Measurements from ENCODE around the gene ZKSCAN3.
"Not testable (repeated sequence)": the region's sequence is repeated elsewhere in the genome, so short reads cannot be mapped to it uniquely, and the experiment has no call there.

ZKSCAN3 gene

GRCh38 chr6:28343898-28344677 lies 5.7 kb upstream of the ZKSCAN3 start:
- DNase-seq: no peak

GRCh38 chr6:28345201-28345600 lies 4.5 kb upstream of the ZKSCAN3 start:
- DNase-seq: no peak

GRCh38 chr6:28347119-28347518 lies 2.6 kb upstream of the ZKSCAN3 start:
- DNase-seq: no peak

GRCh38 chr6:28349344-28349891 lies 329 bp upstream of the ZKSCAN3 start:
- DNase-seq: no peak

- DNase-seq: no peak
Measured at GRCh38 chr6:28351087-28351486, 1.3 kb downstream of the ZKSCAN3 start.

- DNase-seq: no peak
Measured at GRCh38 chr6:28351493-28351925, 1.8 kb downstream of the ZKSCAN3 start.

GRCh38 chr6:28353356-28353755 lies 3.6 kb downstream of the ZKSCAN3 start:
- DNase-seq: no peak

- no peak for DNase-seq
Measured at GRCh38 chr6:28353981-28354676, 4.4 kb downstream of the ZKSCAN3 start.

GRCh38 chr6:28354688-28355554 lies 5.2 kb downstream of the ZKSCAN3 start:
- no peak for DNase-seq

- peak; percentile 55 to 80 for DNase-seq
Measured at GRCh38 chr6:28355743-28356665, 6.3 kb downstream of the ZKSCAN3 start.

- no peak for DNase-seq
Measured at GRCh38 chr6:28356666-28357020, 6.9 kb downstream of the ZKSCAN3 start.

- no peak for DNase-seq
Measured at GRCh38 chr6:28357036-28357435, 7.3 kb downstream of the ZKSCAN3 start.

GRCh38 chr6:28359562-28359961 lies 9.8 kb downstream of the ZKSCAN3 start:
- DNase-seq: not testable (repeated sequence)

GRCh38 chr6:28360961-28361360 lies 11.2 kb downstream of the ZKSCAN3 start:
- DNase-seq: no peak

GRCh38 chr6:28365590-28365989 lies 15.8 kb downstream of the ZKSCAN3 start:
- DNase-seq: not testable (repeated sequence)

- DNase-seq: no peak
Measured at GRCh38 chr6:28368522-28368921, 18.8 kb downstream of the ZKSCAN3 start.

- no peak for DNase-seq
Measured at GRCh38 chr6:28369463-28369862, 19.7 kb downstream of the ZKSCAN3 start.

- DNase-seq: no peak
Measured at GRCh38 chr6:28370440-28370839, 20.7 kb downstream of the ZKSCAN3 start.

- DNase-seq: no peak
Measured at GRCh38 chr6:28371280-28371679, 21.5 kb downstream of the ZKSCAN3 start.

GRCh38 chr6:28371706-28372451 lies 22.1 kb downstream of the ZKSCAN3 start:
- DNase-seq: no peak

- DNase-seq: no peak
Measured at GRCh38 chr6:28373925-28374324, 24.2 kb downstream of the ZKSCAN3 start.

Measured in CD4-positive, alpha-beta T cell treated with Interferon alpha-2 for 1 hour (primary cell).